GM13976 (cell line): ENCODE results near the gene ERCC4.

ENCODE experiments used
- DNase-seq: peaks from one replicate; pipeline ENCODE4 v3.0.0; 2012; ENCODE audit warnings: low spot score
- CTCF ChIP-seq: IDR thresholded peaks from 2 replicates; pipeline ENCODE4 v1.5.1; 2012; ENCODE audit warnings: borderline replicate concordance, mild to moderate bottlenecking; ENCODE audit not compliant: insufficient read depth; ENCODE audit errors: extremely low read depth, missing control alignments, control extremely low read depth
- in situ Hi-C: fragments of 300-500 bp; cut with MboI; formaldehyde crosslinking; loops from one replicate; pipeline ENCODE4 v1.12.0; 2022; ENCODE audit warnings: low sequenced_read_pairs, mixed read lengths, inconsistent platforms; ENCODE audit not compliant: unreplicated experiment

ERCC4 gene

GRCh38 chr16:13959626-13960025 is 39.7 kb downstream of the ERCC4 start:
- no peak for DNase-seq
- no peak for TF ChIP-seq CTCF
- in situ Hi-C loops: no loop called here

- no peak for TF ChIP-seq CTCF
- no peak for DNase-seq
- in situ Hi-C loops: no loop called here
Observed at GRCh38 chr16:13961099-13961811, 41.3 kb downstream of the ERCC4 start.

- DNase-seq: no peak
- in situ Hi-C loops: no loop called here
- TF ChIP-seq CTCF: no peak
Observed at GRCh38 chr16:13962232-13962631, 42.3 kb downstream of the ERCC4 start.

- TF ChIP-seq CTCF: no peak
- DNase-seq: no peak
- in situ Hi-C loops: no loop called here
Observed at GRCh38 chr16:13968835-13969234, 48.9 kb downstream of the ERCC4 start.

- TF ChIP-seq CTCF: no peak
- in situ Hi-C loops: no loop called here
Observed at GRCh38 chr16:13969711-13970110, 49.8 kb downstream of the ERCC4 start.

GRCh38 chr16:13970708-13971422 is 50.9 kb downstream of the ERCC4 start:
- DNase-seq: no peak
- in situ Hi-C loops: no loop called here
- no peak for TF ChIP-seq CTCF

More at GRCh38 chr16:13969711-13970110, 49.8 kb downstream of the ERCC4 start:
- DNase-seq: no peak
